Activated T-helper 1 cell treated with anti-CD3 and anti-CD28 coated beads, Interleukin-2, amount 50 U/mL, for 16 hours (primary cell): ENCODE data around the gene GOLGA8M.
"Not testable (repeated sequence)": the region's sequence is repeated elsewhere in the genome, so short reads cannot be mapped to it uniquely, and the experiment has no call there.

Experiments used
- DNase-seq, 2 donors: peaks; one replicate each; pipeline ENCODE4 v3.0.0-alpha.2; 2020; ENCODE audit warnings: low read depth in 1 of 2, low spot score in 1 of 2

GOLGA8M gene

DNA sequence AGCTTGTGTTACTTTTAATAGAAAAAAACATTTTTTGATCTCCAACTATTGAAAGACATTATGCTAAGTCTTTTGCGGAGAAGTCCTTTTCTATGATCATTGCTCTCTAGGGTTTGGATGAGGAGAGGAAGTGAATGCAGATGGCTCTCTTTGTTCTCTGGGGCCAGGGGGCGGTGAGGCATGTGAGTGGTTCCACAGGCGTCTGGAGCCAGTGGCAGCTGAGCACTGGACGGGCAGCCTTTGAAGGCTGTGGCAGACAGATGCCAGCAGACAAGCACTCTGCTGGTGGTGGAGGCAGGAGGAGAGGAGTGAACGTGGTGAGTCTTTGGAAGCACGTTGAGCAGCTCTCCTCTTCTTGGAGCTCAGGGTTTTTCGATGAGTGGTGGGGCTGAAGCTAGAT lies 51.5 kb downstream of the GOLGA8M start:
- DNase-seq: not testable (repeated sequence)

DNA sequence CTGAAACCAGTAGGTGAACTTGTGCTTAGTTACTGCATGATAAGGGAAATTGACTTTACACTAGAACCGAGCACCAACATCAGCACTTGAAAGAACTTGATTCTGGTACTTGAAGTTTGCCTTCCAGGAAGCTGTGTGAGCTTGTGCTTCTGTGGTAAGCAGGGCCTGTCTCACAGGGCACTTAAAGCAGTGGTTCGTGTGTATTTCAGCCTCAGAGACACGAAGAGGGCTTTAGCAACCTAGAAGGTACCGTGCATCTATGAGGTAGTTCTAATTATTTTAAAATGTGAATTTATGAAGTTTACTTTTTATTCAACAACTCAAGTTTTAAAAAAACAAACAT lies 56.2 kb downstream of the GOLGA8M start:
- DNase-seq: not testable (repeated sequence)

DNA sequence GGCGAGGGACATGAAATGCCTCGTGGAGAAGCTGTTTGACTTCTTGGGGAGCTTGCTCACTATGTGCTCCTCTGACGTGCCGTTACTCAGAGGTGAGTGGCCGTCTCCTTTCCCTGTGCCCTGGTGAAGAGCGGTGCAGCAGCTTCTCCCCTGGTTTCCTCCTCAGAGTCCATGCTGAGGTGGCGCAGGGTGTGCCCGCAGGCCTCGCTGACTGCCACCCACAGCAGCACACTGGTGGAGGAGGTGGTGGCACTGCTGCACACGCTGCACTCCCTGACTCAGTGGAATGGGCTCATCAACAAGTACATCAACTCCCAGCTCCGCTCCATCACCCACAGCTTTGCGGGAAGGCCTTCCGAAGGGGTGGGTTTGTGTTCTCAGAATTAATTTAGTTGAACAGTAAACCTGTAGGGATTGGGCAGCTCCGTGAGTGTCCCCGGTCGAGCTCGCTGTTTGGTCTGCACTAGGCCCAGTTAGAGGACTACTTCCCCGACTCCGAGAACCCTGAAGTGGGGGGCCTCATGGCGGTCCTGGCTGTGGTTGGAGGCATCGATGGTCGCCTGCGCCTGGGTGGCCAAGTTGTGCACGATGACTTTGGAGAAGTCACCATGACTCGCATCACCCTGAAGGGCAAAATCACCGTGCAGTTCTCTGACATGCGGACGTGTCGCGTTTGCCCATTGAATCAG lies 56.7 kb downstream of the GOLGA8M start:
- not testable (repeated sequence) for DNase-seq

DNA sequence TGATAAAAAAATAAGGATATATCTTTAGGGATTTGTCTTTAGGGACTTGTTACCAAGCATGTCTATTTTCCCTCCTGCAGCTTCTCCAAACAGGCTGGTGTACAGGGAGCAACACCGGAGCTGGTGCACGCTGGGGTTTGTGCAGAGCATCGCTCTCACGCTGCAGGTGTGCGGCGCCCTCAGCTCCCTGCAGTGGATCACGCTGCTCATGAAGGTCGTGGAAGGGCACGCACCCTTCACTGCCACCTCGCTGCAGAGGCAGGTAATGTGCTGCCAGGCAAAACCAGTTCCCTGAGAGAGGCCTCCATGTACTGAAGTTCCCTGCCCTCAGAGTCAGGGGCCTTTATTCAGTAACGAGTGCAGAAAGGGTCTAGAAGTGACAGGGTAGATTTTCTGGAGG lies 58.0 kb downstream of the GOLGA8M start:
- not testable (repeated sequence) for DNase-seq

DNA sequence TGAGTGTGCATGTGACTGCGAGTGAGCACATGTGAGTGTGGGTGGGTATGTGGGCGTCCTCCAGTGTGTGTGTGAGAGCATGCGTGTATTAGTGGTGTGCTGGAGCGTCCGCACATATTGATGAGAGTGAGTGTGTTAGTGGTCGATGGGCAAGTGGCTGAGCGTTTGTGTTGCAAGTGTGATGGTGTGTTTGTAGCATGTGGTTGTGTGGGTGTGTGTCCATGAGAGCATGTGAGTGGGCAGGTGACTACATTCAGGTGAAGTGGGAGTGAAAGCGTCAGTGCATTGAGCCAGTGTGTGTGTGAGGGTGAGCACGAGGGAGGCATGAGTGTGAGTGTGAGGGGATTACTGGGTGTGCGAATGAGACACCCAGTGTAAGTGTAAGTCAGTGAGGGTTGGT lies 59.7 kb downstream of the GOLGA8M start:
- not testable (repeated sequence) for DNase-seq
